Heart left ventricle (tissue), 13 donors: ENCODE measurements around the gene ZNF697.

Experiments
- POLR2A ChIP-seq, 2 donors: fragments of 450-650 bp; IDR thresholded peaks; one replicate each; pipeline ENCODE4 v1.6.1; 2017; ENCODE audit warnings: antibody characterized with exemption in 2 of 2, mild to moderate bottlenecking in 2 of 2, moderate library complexity in 2 of 2
- TF ChIP-seq, protein P1 (sequence below), 12 donors: fragments of 200-600 bp; sonication (generic) in 4 of 12; IDR thresholded peaks; one replicate each; pipeline versions ENCODE4 v1.5.0 to v1.8.0; 2018 to 2022; ENCODE audit warnings: antibody characterized with exemption in 12 of 12, mild to moderate bottlenecking in 5 of 12
- donor health status: ischemic (EF 13 %, LVEDD 7.1; RV severe dilation, severe dysfunction).
- donor health status: DM: no; HTN: yes; CAD: no.
- donor health status: DM: no; HTN: no; CAD: no.
- donor health status: ischemic (EF 25% LVEDD 6.9; RV normal size, moderate dysfunction).
- donor health status: ischemic (EF 25% LVEDD 5.7; RV mildly dilated, moderate dysfunction).
- donor health status: ischemic (EF 35%, LVEDD 5.7; RV mildly dilated, moderate dysfunction).
- donor health status: nonischemic (EF 11% LVEDD 7.7; RV severe dilation, severe dysfunction).
- donor health status: DM: yes; HTN: yes; CAD: no.
- donor health status: PGD.
- donor health status: ischemic (EF 29% LVEDD 5.4; RV normal size, mild dysfunction).
- donor health status: nonischemic (EF 23%, LVEDD 6.1; RV moderate dilation, normal function).

DNA sequence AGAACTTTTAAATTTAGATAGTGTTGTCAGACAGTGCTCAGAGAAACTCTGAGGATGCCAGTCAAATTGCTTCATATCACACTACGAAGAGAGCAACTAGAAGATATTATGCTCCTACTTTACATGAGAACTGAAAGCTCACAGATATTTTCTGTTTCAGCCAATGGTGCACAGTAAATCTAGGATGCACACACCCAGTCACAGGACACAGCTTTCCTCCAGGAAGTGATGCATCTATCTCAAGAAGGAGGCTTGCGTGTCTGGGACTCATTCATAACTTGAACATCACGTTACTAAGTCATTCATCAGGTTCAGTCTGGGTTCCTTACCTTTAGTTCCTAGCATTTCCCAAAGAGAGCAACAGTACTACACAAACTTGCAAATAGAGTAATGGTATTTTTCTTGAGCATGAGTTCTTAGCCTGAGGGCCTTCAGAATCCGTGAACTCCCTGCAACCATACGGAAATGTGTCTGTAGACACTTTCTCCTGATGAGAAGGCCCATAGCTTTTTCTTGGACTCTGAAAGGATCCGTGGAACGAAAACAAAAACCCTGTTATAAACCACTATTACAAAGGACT lies 12.2 kb downstream of the ZNF697 start:
- TF ChIP-seq, protein P1, sequence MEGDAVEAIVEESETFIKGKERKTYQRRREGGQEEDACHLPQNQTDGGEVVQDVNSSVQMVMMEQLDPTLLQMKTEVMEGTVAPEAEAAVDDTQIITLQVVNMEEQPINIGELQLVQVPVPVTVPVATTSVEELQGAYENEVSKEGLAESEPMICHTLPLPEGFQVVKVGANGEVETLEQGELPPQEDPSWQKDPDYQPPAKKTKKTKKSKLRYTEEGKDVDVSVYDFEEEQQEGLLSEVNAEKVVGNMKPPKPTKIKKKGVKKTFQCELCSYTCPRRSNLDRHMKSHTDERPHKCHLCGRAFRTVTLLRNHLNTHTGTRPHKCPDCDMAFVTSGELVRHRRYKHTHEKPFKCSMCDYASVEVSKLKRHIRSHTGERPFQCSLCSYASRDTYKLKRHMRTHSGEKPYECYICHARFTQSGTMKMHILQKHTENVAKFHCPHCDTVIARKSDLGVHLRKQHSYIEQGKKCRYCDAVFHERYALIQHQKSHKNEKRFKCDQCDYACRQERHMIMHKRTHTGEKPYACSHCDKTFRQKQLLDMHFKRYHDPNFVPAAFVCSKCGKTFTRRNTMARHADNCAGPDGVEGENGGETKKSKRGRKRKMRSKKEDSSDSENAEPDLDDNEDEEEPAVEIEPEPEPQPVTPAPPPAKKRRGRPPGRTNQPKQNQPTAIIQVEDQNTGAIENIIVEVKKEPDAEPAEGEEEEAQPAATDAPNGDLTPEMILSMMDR (IDR thresholded peaks at IDR 0.05), result no peak
- TF ChIP-seq POLR2A (IDR thresholded peaks at IDR 0.05), result no peak
